Measurements from ENCODE around the gene SCD5.
"Not testable (repeated sequence)": the region's sequence is repeated elsewhere in the genome, so short reads cannot be mapped to it uniquely, and the experiment has no call there.

SCD5 gene

GRCh38 chr4:82823062-82823461, 24.5 kb upstream of the SCD5 start:
- H3K27me3 ChIP-seq (ENCODE audit: insufficient read depth, low read depth, severe bottlenecking): no peaks in the 10 kb centered on the region
- H3K36me3 ChIP-seq: peaks cover 73% of the 10 kb centered on the region
- DNase-seq: no peak
- TF ChIP-seq CTCF (IDR thresholded peaks at IDR 0.05; ENCODE audit: low read depth, low read length): no peak
- H3K27ac ChIP-seq: no peak overlapping the region
- no peak overlapping the region for H3K4me3 ChIP-seq (ENCODE audit: low read depth, low read length)
- H3K9me3 ChIP-seq (ENCODE audit: severe bottlenecking): no peaks in the 10 kb centered on the region

- DNase-seq: no peak
- Histone ChIP-seq H3K27me3 (ENCODE audit: insufficient read depth, low read depth, severe bottlenecking) (no peaks in the 10 kb centered on the region), H3K27ac (no peak overlapping the region), H3K4me3 (ENCODE audit: low read depth, low read length) (no peak overlapping the region), H3K9me3 (ENCODE audit: severe bottlenecking) (no peaks in the 10 kb centered on the region), H3K36me3 (peaks cover 60% of the 10 kb centered on the region)
- no peak for TF ChIP-seq CTCF (IDR thresholded peaks at IDR 0.05; ENCODE audit: low read depth, low read length)
These were observed 22.1 kb upstream of the SCD5 start for GRCh38 chr4:82820689-82821088.

GRCh38 chr4:82818664-82819662, 20.4 kb upstream of the SCD5 start:
- H3K27ac ChIP-seq: no peak overlapping the region
- TF ChIP-seq CTCF (IDR thresholded peaks at IDR 0.05; ENCODE audit: low read depth, low read length): no peak
- no peaks in the 10 kb centered on the region for H3K27me3 ChIP-seq (ENCODE audit: insufficient read depth, low read depth, severe bottlenecking)
- no peak overlapping the region for H3K4me3 ChIP-seq (ENCODE audit: low read depth, low read length)
- H3K9me3 ChIP-seq (ENCODE audit: severe bottlenecking): no peaks in the 10 kb centered on the region
- DNase-seq: no peak
- H3K36me3 ChIP-seq: peaks cover 43% of the 10 kb centered on the region

- not testable (repeated sequence) for H3K27me3 ChIP-seq (ENCODE audit: insufficient read depth, low read depth, severe bottlenecking); H3K27ac ChIP-seq; DNase-seq; H3K4me3 ChIP-seq (ENCODE audit: low read depth, low read length); H3K9me3 ChIP-seq (ENCODE audit: severe bottlenecking)
- peaks cover 22% of the 10 kb centered on the region for H3K36me3 ChIP-seq
These were observed 18.3 kb upstream of the SCD5 start for GRCh38 chr4:82816874-82817273.

GRCh38 chr4:82814034-82814433, 15.4 kb upstream of the SCD5 start:
- Histone ChIP-seq H3K9me3 (ENCODE audit: severe bottlenecking) (no peaks in the 10 kb centered on the region), H3K4me3 (ENCODE audit: low read depth, low read length) (no peak overlapping the region), H3K27me3 (ENCODE audit: insufficient read depth, low read depth, severe bottlenecking) (no peaks in the 10 kb centered on the region), H3K36me3 (peaks cover 6% of the 10 kb centered on the region), H3K27ac (no peak overlapping the region)
- no peak for TF ChIP-seq CTCF (IDR thresholded peaks at IDR 0.05; ENCODE audit: low read depth, low read length)
- DNase-seq: no peak

GRCh38 chr4:82811838-82812341, 13.3 kb upstream of the SCD5 start:
- H3K27ac ChIP-seq: no peak overlapping the region
- no peaks in the 10 kb centered on the region for H3K27me3 ChIP-seq (ENCODE audit: insufficient read depth, low read depth, severe bottlenecking)
- DNase-seq: no peak
- H3K9me3 ChIP-seq (ENCODE audit: severe bottlenecking): no peaks in the 10 kb centered on the region
- H3K36me3 ChIP-seq: no peaks in the 10 kb centered on the region
- no peak overlapping the region for H3K4me3 ChIP-seq (ENCODE audit: low read depth, low read length)
- TF ChIP-seq CTCF (IDR thresholded peaks at IDR 0.05; ENCODE audit: low read depth, low read length): no peak
